Stimulated activated CD4-positive, alpha-beta T cell treated with anti-CD3 and anti-CD28 coated beads, Interleukin-12 subunit alpha, Interleukin-12 subunit beta, amount 100 ng/mL, for 48 hours (primary cell): Measurements from ENCODE around the gene CYFIP1.

Experiments used
- DNase-seq, 3 donors: peaks; one replicate each; pipeline ENCODE4 v3.0.0-alpha.2; 2020; ENCODE audit warnings: low read depth in 2 of 3, low spot score in 1 of 3

The CYFIP1 gene

DNA sequence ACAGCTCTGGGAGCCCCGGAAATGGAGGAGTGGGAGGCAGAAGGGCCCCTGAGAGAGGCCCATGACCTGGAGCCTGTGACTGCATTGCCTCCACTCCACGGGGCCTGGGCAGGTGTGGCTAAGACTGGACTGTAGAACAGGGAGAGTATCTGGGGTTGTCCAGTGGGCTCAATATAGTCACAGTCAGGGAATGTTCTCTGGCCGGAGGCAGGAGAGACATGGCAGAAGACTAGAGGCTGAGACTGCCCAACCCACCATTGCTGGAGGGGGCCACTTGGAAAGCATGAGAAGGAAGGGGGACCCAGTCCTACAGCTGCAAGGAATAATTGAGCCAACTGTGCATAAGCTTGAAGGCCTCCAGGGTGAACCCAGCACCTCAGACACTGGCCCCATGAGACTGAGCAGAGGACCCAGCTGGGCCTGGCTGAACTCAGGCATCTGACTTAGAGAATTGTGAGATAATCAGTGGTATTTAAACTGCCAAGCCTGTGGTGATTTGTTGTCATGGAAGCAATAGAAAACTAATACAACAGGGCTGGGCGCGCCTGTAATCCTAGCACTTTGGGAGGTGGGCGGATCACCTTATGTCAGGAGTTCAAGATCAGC is 108.6 kb downstream of the CYFIP1 start:
- no peak for DNase-seq

GRCh38 chr15:22870865-22871264 is 109.3 kb downstream of the CYFIP1 start:
- DNase-seq = no peak

DNA sequence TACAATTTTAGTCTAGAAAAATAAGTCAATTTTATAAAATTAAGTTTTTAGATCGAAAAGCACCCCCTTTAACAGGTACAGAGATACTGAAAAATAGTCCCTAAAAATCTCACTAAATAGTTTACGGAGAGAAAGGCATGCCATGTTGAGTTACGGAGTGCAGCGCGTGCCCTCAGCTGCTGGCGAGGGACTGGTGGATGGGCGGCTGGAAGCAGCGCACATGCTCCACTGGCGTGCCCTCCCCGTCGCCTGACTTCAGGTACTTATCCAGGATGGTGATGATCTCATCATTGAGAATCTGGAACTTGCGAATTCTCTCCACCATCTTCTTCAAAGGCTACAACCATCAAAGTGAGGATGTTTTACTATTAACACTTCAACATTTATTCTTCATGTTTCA is 110.3 kb downstream of the CYFIP1 start:
- DNase-seq = no peak

- DNase-seq = no peak
Measured at GRCh38 chr15:22868928-22869327, 111.2 kb downstream of the CYFIP1 start.

GRCh38 chr15:22868495-22868894 is 111.7 kb downstream of the CYFIP1 start:
- DNase-seq = no peak

GRCh38 chr15:22867886-22868285 is 112.3 kb downstream of the CYFIP1 start:
- no peak for DNase-seq

- no peak for DNase-seq
Measured at GRCh38 chr15:22866079-22866478, 114.1 kb downstream of the CYFIP1 start.

GRCh38 chr15:22863356-22863755 is 116.8 kb downstream of the CYFIP1 start:
- no peak for DNase-seq

GRCh38 chr15:22861161-22861560 is 119.0 kb downstream of the CYFIP1 start:
- DNase-seq = no peak

GRCh38 chr15:22856659-22857058 is 123.5 kb downstream of the CYFIP1 start:
- no peak for DNase-seq

DNA sequence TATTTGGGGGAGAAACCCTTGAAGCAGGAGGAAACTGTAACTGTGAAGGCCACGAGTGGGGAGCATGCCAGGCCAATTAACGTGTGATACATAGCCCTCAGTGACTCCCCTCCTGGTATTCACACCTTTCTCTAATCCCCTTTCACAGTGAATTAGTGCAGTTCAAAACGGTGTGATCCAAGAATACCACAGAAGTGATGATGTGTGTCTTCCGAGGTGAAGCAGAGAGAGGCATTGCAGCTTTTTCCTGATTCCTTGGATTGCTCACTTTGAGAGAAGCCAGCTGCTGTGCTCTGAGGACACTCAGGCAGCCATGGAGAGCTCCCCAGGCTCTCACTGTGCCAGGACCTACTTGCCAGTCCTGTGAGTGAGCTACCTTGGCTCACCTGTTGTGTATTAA is 124.4 kb downstream of the CYFIP1 start:
- no peak for DNase-seq

GRCh38 chr15:22851513-22851912 is 128.7 kb downstream of the CYFIP1 start:
- DNase-seq = no peak

DNA sequence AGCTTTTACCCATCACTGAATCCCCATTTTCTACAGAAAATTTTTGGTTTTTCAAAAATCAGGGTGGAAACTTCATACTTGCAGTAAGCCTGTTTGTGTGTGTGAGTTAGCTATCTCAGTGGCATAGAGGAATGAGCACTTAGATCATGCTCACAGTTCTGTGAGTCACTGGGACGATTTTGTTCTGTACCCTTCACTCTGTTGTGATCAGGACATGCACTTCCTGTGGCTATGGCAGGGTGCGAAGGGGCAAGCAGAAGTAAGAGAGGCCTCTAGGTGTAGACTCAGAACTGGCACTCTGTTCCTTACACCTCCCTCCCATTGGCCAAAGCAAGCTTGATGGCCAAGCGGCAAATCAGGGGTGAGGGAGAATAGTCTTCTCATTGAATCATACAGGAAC is 130.1 kb downstream of the CYFIP1 start:
- DNase-seq = no peak

- no peak for DNase-seq
Measured at GRCh38 chr15:22846073-22846472, 134.1 kb downstream of the CYFIP1 start.

GRCh38 chr15:22845289-22845900 is 134.8 kb downstream of the CYFIP1 start:
- DNase-seq = no peak

- no peak for DNase-seq
Measured at GRCh38 chr15:22844421-22845288, 135.5 kb downstream of the CYFIP1 start.

- DNase-seq = no peak
Measured at GRCh38 chr15:22839046-22839695, 141.0 kb downstream of the CYFIP1 start.

DNA sequence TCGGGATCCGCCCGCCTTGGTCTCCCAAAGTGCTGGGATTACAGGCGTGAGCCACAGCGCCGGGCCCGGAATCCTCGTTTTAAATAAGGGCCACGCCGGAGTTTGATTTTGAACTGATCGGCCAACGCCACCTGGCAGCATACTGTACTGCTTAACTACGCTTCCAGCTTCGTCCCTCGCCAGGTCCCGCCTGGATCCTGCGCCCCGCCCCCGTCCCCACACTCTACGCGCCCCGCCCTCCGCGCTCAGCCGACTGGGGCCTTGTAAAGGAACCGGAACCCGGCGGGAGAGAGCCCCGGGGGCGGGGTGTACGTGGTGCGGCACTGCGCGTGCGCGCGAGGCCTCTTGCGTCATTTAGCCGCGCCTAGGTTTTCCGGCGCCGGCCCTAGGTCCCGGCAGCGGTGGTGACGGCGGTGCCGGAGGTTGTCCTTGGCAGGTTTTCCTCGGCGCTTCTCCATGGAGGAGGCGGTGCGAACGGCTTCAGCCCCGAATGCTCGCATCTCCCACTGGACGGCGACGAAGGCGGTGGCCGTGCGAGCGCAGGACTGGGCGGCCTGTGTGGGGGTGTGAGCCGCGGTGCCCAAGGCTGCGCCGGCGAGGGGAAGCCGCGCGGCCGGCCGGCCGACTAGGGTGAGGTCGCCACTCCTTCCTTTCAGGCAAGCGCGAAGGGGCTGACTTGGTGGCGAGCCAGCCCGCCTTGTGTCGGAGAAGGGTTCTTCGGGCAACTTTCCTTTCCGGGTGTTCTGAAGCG is 141.7 kb downstream of the CYFIP1 start, which contains the start of gene NIPA2:
Gene NIPA2 (plus strand): TSS at position 375 of the 751 bp plus-strand sequence. CDS start 13,066 bp downstream, outside the sequence.
- DNase-seq = peak; percentile 97 to 99 (median 97)

- no peak for DNase-seq
Measured at GRCh38 chr15:22831473-22831872, 148.7 kb downstream of the CYFIP1 start.

- no peak for DNase-seq
Measured at GRCh38 chr15:22827125-22827524, 153.0 kb downstream of the CYFIP1 start.
